NOMO-1 treated with dmso at 0.1 percent for 144 hours (cell line): ENCODE data around the gene FBP2.
A peak's percentile ranks its signal among the peaks of the same experiment; 100 is the strongest.
"Not testable (repeated sequence)": the region's sequence is repeated elsewhere in the genome, so short reads cannot be mapped to it uniquely, and the experiment has no call there.

Experiments used
- DNase-seq: peaks from one replicate; lab custom pipeline; 2025; ENCODE audit not compliant: unreplicated experiment; lab: John Stamatoyannopoulos, UW

Gene FBP2

GRCh38 chr9:94564279-94564678, 29.3 kb downstream of the FBP2 start:
- not testable (repeated sequence) for DNase-seq

GRCh38 chr9:94563548-94563947, 30.1 kb downstream of the FBP2 start:
- peak; percentile 27 for DNase-seq

GRCh38 chr9:94560237-94560636, 33.4 kb downstream of the FBP2 start:
- no peak for DNase-seq

- no peak for DNase-seq
These were observed 36.2 kb downstream of the FBP2 start for GRCh38 chr9:94557376-94557775.

- peak; percentile 74 for DNase-seq
These were observed 38.9 kb downstream of the FBP2 start, which contains the start of gene PCAT7 for GRCh38 chr9:94554439-94555331. PCAT7 (plus strand) TSS chr9:94555083.

DNA sequence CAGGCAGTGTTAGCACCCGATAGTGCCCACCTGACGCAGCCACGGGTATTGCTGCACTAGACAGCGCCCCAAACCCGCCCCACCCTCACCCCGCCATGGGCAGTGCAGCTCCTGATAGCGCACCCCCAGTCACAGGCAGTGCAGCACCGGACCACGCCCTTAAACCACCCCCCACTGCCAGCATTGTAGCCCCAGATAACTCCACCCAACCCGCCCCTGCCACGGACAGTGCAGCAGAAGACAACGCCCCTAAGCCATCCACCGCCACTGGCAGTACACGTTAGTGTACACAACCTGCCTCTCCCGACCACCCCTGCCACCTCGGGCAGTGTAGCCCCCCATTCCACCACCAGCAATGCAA, 39.6 kb downstream of the FBP2 start:
- no peak for DNase-seq

DNA sequence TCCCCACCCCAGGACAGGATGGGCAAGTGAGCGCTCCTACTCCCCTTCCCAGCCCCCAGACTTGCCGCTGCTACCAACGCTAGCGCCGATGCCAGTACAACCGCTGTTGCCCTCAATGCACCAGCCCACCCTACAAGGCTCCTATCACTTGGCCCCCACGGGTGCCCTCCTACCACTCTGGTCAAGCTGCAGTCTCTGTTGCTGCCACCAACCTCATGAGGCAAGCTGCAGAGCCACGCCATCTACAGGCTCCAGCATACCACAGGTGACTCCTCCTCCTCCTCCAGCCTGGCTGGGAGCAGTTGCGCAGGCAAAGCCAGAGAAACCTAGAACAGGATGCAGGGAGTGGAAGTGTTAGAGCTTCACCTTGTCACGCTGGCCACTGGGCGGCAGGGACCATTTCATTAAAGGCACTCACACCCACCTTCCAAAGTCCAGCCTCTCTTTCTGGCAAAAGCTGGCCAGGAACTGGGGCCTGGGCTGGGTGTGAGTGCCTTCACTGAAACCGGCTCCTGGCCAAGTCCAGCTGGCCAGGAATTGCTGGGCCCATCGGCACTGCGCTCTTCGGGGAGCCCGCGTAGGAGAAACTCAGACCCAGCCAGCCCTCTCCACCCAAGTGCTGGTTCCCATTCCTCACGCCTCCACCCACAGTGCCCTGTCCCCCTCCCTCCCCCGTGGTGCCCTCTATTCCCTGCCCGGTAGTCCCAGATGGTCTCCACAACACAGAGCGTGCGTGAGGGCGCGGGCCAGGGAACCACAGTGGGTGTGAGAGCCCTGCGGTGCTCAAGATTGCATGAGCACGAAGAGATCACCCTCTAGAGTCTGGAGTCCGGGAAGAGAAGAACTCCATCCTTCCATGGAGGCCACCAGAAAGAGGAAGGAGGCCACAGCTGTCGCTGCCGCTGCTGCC, 40.3 kb downstream of the FBP2 start:
- no peak for DNase-seq

DNA sequence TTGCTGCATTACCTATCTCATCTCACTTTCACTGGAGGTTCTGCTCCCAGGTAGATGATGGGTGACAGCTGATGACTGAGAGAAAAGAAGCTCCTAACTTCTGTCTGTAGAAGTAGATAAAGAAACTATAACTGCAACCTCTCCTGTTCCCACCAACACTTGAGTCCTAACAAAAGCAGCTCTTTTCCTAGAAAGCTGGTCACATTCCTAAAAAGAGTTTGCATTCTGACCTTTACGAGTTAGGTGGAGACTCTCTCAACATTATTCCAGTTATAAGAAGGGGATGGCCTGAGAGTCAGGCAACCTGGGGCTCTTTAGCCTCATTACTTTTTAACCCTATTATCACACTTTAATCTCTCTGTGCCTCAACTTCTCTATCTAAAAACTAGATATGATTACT, 47.7 kb downstream of the FBP2 start:
- no peak for DNase-seq

DNA sequence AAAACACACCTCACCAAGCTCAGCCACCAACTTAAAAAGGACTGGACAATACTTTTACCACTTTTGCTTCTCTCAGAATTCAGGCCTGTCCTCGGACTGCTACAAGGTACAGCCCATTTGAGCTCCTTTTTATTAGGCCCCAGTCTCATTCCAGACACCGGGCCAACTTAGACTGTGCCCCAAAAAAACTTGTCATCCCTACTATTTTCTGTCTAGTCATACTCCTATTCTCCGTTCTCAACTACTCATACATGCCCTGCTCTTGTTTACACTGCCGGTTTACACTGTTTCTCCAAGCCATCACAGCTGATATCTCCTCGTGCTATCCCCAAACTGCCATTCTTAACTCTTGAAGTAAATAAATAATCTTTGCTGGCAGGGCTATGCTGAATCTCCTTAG, 49.3 kb downstream of the FBP2 start:
- not testable (repeated sequence) for DNase-seq

DNA sequence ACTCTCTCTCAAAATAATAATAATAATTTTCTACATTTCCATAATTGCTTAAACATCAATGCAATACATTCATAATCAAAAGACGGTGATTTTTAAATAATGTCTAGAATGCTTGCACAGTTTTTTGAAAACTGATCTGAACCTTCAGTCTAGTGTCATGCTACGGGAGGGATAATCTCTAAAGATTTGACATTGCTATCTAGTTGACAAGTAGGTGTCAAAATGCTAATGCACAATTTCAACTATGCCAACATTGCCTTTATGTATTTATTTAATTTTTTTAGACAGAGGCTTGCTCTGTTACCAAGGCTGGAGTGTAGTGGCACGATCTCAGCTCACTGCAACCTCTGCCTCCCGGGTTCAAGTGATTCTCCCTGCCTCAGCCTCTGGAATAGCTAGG, 54.7 kb downstream of the FBP2 start:
- DNase-seq, result no peak

DNA sequence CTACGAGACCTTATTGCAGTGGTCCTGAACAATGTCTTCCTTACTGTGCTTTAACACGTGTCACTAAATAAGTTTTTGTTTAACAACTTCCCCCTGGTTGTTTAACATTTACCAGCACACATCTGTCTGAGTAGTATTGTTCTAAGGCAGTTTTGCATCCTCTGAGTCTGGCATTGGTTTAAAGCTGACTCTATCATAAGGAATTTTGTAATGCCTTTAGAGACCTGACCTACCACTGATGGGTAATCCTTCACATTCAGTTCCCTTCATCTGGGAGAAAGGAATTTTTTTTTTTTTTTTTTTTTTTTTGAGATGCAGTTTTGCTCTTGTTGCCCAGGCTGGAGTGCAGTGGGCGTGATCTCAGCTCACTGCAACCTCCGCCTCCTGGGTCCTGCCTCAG, 58.7 kb downstream of the FBP2 start:
- DNase-seq, result no peak

DNA sequence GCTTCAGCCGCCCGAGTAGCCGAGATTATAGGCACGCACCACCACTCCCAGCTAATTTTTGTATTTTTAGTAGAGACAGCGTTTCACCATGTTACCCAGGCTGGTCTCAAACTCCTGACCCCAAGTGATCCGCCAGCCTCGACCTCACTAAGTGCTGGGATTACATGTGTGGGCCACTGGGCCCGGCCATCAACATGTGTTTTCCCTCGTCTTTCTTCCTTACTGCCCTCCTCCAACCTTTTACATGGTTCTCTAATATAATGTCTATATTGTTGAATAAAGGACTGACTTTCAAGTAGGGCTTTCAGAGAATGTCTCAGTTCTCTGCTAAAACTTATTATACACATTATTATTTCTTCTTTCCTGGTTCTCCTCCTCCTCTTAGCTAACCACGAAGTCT, 60.0 kb downstream of the FBP2 start:
- DNase-seq, result no peak

- DNase-seq, result no peak
These were observed 60.5 kb downstream of the FBP2 start for GRCh38 chr9:94533155-94533554.

GRCh38 chr9:94528886-94529285, 64.7 kb downstream of the FBP2 start:
- DNase-seq, result no peak

GRCh38 chr9:94526951-94527350, 66.7 kb downstream of the FBP2 start:
- DNase-seq, result no peak

DNA sequence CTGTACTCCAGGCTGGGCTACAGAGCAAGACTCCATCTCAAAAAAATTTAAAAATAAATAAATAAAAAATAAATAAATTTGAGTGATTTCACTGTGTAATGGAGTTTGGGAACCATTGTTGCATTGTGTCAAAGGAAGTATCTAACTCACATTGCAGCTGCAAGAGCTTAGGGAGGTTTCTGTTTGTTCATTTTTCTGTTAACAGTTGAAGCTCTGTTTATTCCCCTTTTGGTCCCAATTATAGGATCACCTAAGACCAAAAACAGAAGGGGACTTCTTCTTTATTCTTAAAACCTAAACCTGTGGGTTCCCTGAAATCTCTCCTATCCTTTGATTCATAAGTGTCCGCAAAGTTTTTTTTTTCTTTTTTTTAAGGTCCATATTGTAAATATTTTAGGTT, 67.4 kb downstream of the FBP2 start:
- no peak for DNase-seq

- no peak for DNase-seq
These were observed 68.1 kb downstream of the FBP2 start for GRCh38 chr9:94525396-94526035.

GRCh38 chr9:94517254-94517653, 76.4 kb downstream of the FBP2 start:
- DNase-seq, result no peak

DNA sequence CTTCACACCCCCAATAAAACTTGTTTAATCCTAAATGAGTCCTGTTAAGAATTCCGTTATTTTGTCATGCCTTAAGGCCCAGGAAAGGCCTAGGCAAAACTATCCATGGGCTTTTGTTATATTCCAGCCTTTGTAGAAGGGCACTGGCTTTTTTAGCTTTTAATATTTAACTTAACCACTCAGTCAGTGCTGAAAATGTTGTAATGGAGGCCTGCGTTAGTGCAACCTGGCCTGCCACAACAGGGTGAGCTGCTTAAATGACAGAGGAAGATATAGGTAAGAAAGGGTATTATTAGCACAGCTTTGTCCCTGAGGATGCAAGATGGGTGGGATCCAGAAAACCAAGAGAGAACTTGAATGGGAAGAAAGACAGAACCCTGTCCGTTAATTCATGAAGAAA, 78.9 kb downstream of the FBP2 start:
- DNase-seq, result no peak

DNA sequence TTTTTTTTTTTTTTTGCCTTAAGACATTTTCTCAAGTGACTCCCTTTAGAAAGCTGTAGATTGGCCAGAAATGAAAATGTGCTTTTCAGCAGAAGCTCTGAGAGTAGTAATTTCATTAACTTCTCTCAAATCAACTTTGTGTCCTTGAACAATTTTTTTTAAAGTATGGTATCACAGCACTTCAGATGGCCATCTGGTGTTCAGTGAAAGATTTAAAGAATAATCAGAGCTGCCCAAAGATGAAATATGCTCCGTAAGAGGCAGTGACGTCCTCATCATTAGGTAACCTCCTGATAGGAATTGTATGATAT, 81.7 kb downstream of the FBP2 start:
- no peak for DNase-seq

DNA sequence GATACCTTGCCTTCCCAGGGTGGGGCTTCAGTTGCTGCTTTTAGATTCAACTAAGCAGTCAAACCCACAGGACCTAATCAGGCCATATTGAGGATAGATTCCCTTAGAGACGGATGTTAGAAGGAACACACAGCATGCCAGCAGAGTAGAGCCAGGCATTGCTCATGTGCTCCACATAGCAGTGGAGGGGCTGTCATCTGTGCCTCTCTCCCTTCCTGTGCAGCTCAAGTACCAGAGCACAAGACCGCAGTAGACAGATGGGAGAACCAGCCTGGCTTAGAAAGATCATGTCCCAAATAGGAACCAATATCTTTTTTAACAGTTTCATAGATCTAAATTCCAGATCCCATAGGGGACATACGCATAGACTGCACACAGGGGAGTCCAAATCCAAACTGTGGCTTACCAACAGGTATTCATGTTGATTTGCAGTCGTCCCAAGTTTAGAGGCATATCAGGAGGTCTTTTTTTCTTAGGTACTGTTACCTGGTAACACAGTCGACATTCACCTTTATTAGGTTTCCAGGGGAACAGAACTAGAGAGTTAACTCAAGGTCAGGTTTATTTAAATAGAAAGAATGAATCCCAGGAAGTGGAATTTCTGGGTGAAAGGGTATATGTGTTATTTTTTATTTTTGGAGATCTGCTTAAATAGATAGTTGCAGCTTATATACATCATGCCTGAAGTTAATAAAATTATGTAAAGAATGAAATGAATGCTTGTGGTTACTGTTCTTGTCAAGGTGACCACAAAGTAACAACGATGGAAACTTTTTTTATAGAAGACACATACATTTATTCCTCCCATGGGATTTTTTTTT, 82.3 kb downstream of the FBP2 start:
- DNase-seq, result no peak
